Activated T-cell treated with anti-CD3 and anti-CD28 coated beads, Interleukin-2, amount 50 U/mL, for 72 hours (primary cell): Measurements from ENCODE around the gene SH3RF3. TPM values are rescaled to one million over a fixed set of nuclear protein-coding genes. Genes with fewer than 3 reads are reported as not detected.

Experiments
- ATAC-seq, 2 donors: fragments of 150-1000 bp; cut with Tn5 transposase; replicated peaks in 1 of 2; 2 replicates each; pipeline ENCODE4 v1.10.0; 2021; ENCODE audit warnings: moderate library complexity in 2 of 2, mild to moderate bottlenecking in 1 of 2
- DNase-seq, 2 donors: peaks; one replicate each; pipeline ENCODE4 v3.0.0; 2021 to 2022; ENCODE audit warnings: mixed read lengths in 1 of 2
- H3K27ac Mint-ChIP-seq: one replicate; pipeline ENCODE4 v1.8.0; 2022; ENCODE audit warnings: mild to moderate bottlenecking, moderate library complexity, mixed read lengths
- H3K27me3 Mint-ChIP-seq: one replicate; pipeline ENCODE4 v1.8.0; 2022; ENCODE audit warnings: low read depth, mixed read lengths
- H3K36me3 Mint-ChIP-seq, 2 donors: one replicate each; pipeline ENCODE4 v1.8.0; 2022; ENCODE audit warnings: mixed read lengths in 2 of 2, mild to moderate bottlenecking in 1 of 2; ENCODE audit not compliant: insufficient read depth in 2 of 2
- H3K4me1 Mint-ChIP-seq: one replicate; pipeline ENCODE4 v1.8.0; 2022; ENCODE audit warnings: low read depth, mixed read lengths
- H3K4me3 Mint-ChIP-seq, 2 donors: one replicate each; pipeline ENCODE4 v1.8.0; 2022; ENCODE audit warnings: mild to moderate bottlenecking in 2 of 2, mixed read lengths in 2 of 2, moderate library complexity in 2 of 2
- H3K9me3 Mint-ChIP-seq, 2 donors: one replicate each; pipeline ENCODE4 v1.8.0; 2022; ENCODE audit warnings: mixed read lengths in 2 of 2
- total RNA-seq, 2 donors: library from RNA; stranded (reverse); gene quantifications; one replicate each; pipeline ENCODE4 v1.2.3, GENCODE V29; 2022

Gene SH3RF3
- total RNA-seq, 2 donors from 2014 or later, result 1.0 to 1.2 TPM

GRCh38 chr2:109233643-109234042, 104.6 kb downstream of the SH3RF3 start:
- H3K27ac Mint-ChIP-seq, result no peak overlapping the region
- DNase-seq, result no peak
- no peak overlapping the region for H3K4me3 Mint-ChIP-seq
- no peaks in the 10 kb centered on the region for H3K9me3 Mint-ChIP-seq
- peaks cover 12% of the 10 kb centered on the region for H3K4me1 Mint-ChIP-seq
- no peak for ATAC-seq
- no peaks in the 10 kb centered on the region for H3K36me3 Mint-ChIP-seq
- no peaks in the 10 kb centered on the region for H3K27me3 Mint-ChIP-seq

- Mint-ChIP-seq H3K36me3 (no peaks in the 10 kb centered on the region), H3K4me3 (no peak overlapping the region), H3K27ac (no peak overlapping the region), H3K4me1 (peaks cover 15% of the 10 kb centered on the region), H3K27me3 (no peaks in the 10 kb centered on the region), H3K9me3 (no peaks in the 10 kb centered on the region)
- ATAC-seq (no peak), DNase-seq (no peak)
Measured at GRCh38 chr2:109234355-109234754, 105.3 kb downstream of the SH3RF3 start.

GRCh38 chr2:109236147-109236546, 107.1 kb downstream of the SH3RF3 start:
- Mint-ChIP-seq H3K27ac (no peak overlapping the region), H3K36me3 (no peaks in the 10 kb centered on the region), H3K27me3 (no peaks in the 10 kb centered on the region), H3K9me3 (no peaks in the 10 kb centered on the region), H3K4me3 (no peak overlapping the region), H3K4me1 (peaks cover 10% of the 10 kb centered on the region)
- no peak for ATAC-seq
- DNase-seq, result no peak

- Mint-ChIP-seq H3K4me1 (peaks cover 8% of the 10 kb centered on the region), H3K27ac (no peak overlapping the region), H3K27me3 (no peaks in the 10 kb centered on the region), H3K9me3 (no peaks in the 10 kb centered on the region), H3K4me3 (no peak overlapping the region), H3K36me3 (no peaks in the 10 kb centered on the region)
- no peak for DNase-seq
- ATAC-seq, result no peak
Measured at GRCh38 chr2:109237792-109238191, 108.8 kb downstream of the SH3RF3 start.

GRCh38 chr2:109238580-109238979, 109.6 kb downstream of the SH3RF3 start:
- Mint-ChIP-seq H3K27me3 (no peaks in the 10 kb centered on the region), H3K4me1 (peaks cover 8% of the 10 kb centered on the region), H3K4me3 (peak overlapping the region in 1 of 2 donors; percentile 30), H3K36me3 (no peaks in the 10 kb centered on the region), H3K9me3 (no peaks in the 10 kb centered on the region), H3K27ac (peak overlapping the region; percentile 64)
- ATAC-seq, result peak; percentile 80 to 96
- DNase-seq, result peak; percentile 26 to 44

GRCh38 chr2:109239720-109240119, 110.7 kb downstream of the SH3RF3 start:
- Mint-ChIP-seq H3K9me3 (no peaks in the 10 kb centered on the region), H3K4me3 (no peak overlapping the region), H3K36me3 (no peaks in the 10 kb centered on the region), H3K4me1 (peaks cover 8% of the 10 kb centered on the region), H3K27me3 (no peaks in the 10 kb centered on the region), H3K27ac (no peak overlapping the region)
- DNase-seq (no peak), ATAC-seq (no peak)

- Mint-ChIP-seq H3K4me3 (no peak overlapping the region), H3K36me3 (no peaks in the 10 kb centered on the region), H3K27ac (no peak overlapping the region), H3K9me3 (no peaks in the 10 kb centered on the region), H3K27me3 (no peaks in the 10 kb centered on the region), H3K4me1 (peaks cover 8% of the 10 kb centered on the region)
- no peak for ATAC-seq
- DNase-seq, result no peak
Measured at GRCh38 chr2:109242210-109242653, 113.2 kb downstream of the SH3RF3 start.

GRCh38 chr2:109242654-109243331, 113.8 kb downstream of the SH3RF3 start:
- H3K9me3 Mint-ChIP-seq, result no peaks in the 10 kb centered on the region
- DNase-seq (no peak), ATAC-seq (no peak)
- peaks cover 8% of the 10 kb centered on the region for H3K4me1 Mint-ChIP-seq
- no peak overlapping the region for H3K4me3 Mint-ChIP-seq
- H3K27ac Mint-ChIP-seq, result no peak overlapping the region
- no peaks in the 10 kb centered on the region for H3K27me3 Mint-ChIP-seq
- H3K36me3 Mint-ChIP-seq, result no peaks in the 10 kb centered on the region

- ATAC-seq (no peak), DNase-seq (no peak)
- H3K4me3 Mint-ChIP-seq, result no peak overlapping the region
- H3K9me3 Mint-ChIP-seq, result no peaks in the 10 kb centered on the region
- H3K27ac Mint-ChIP-seq, result no peak overlapping the region
- peaks cover 2% of the 10 kb centered on the region for H3K4me1 Mint-ChIP-seq
- no peaks in the 10 kb centered on the region for H3K27me3 Mint-ChIP-seq
- H3K36me3 Mint-ChIP-seq, result no peaks in the 10 kb centered on the region
Measured at GRCh38 chr2:109243526-109244303, 114.7 kb downstream of the SH3RF3 start.

GRCh38 chr2:109244304-109244582, 115.2 kb downstream of the SH3RF3 start:
- DNase-seq (no peak), ATAC-seq (no peak)
- Mint-ChIP-seq H3K9me3 (no peaks in the 10 kb centered on the region), H3K4me3 (no peak overlapping the region), H3K27me3 (no peaks in the 10 kb centered on the region), H3K4me1 (no peaks in the 10 kb centered on the region), H3K27ac (no peak overlapping the region), H3K36me3 (no peaks in the 10 kb centered on the region)

GRCh38 chr2:109244750-109245382, 115.9 kb downstream of the SH3RF3 start:
- no peaks in the 10 kb centered on the region for H3K36me3 Mint-ChIP-seq
- H3K27ac Mint-ChIP-seq, result no peak overlapping the region
- H3K27me3 Mint-ChIP-seq, result no peaks in the 10 kb centered on the region
- H3K4me3 Mint-ChIP-seq, result no peak overlapping the region
- H3K4me1 Mint-ChIP-seq, result no peaks in the 10 kb centered on the region
- no peak for DNase-seq
- no peaks in the 10 kb centered on the region for H3K9me3 Mint-ChIP-seq
- ATAC-seq, result no peak

- H3K27ac Mint-ChIP-seq, result no peak overlapping the region
- H3K27me3 Mint-ChIP-seq, result no peaks in the 10 kb centered on the region
- H3K9me3 Mint-ChIP-seq, result no peaks in the 10 kb centered on the region
- DNase-seq, result no peak
- no peak for ATAC-seq
- H3K36me3 Mint-ChIP-seq, result no peaks in the 10 kb centered on the region
- no peaks in the 10 kb centered on the region for H3K4me1 Mint-ChIP-seq
- H3K4me3 Mint-ChIP-seq, result no peak overlapping the region
Measured at GRCh38 chr2:109246176-109246575, 117.2 kb downstream of the SH3RF3 start.

GRCh38 chr2:109246616-109247015, 117.6 kb downstream of the SH3RF3 start:
- Mint-ChIP-seq H3K4me3 (no peak overlapping the region), H3K27me3 (no peaks in the 10 kb centered on the region), H3K9me3 (no peaks in the 10 kb centered on the region), H3K36me3 (no peaks in the 10 kb centered on the region), H3K27ac (no peak overlapping the region), H3K4me1 (no peaks in the 10 kb centered on the region)
- no peak for DNase-seq
- ATAC-seq, result no peak
